Loucy (cell line): ENCODE data around the gene SLC16A7.

Experiments used
- EZH2phosphoT487 ChIP-seq: fragments of 200-600 bp; IDR thresholded peaks from 2 replicates; pipeline ENCODE4 v1.6.1; 2018; ENCODE audit warnings: antibody characterized with exemption, mild to moderate bottlenecking, moderate library complexity, borderline replicate concordance
- TF ChIP-seq, protein P1 (sequence below): fragments of 200-600 bp; sonication (generic); conservative IDR thresholded peaks from 2 replicates; pipeline ENCODE4 v1.5.1; 2014; ENCODE audit warnings: mild to moderate bottlenecking, antibody characterized with exemption, low read length

DNA sequence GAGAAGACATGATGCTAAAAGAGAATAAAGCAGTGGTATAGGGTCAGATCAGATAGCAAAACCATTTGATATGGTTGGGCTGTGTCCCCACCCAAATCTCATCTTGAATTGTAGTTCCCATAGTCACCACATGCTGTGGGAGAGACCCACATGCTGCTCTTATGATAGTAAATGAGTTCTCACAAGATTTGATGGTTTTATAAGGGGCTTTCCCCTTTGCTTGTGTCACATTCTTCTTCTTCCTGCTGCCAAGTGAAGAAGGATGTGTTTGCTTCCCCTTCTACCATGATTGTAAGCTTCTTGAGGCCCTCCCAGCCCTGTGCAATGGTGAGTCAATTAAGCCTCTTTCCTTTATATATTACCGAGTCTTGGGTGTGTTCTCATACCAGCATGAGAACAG, 49.4 kb downstream of the SLC16A7 start:
- TF ChIP-seq, protein P1, sequence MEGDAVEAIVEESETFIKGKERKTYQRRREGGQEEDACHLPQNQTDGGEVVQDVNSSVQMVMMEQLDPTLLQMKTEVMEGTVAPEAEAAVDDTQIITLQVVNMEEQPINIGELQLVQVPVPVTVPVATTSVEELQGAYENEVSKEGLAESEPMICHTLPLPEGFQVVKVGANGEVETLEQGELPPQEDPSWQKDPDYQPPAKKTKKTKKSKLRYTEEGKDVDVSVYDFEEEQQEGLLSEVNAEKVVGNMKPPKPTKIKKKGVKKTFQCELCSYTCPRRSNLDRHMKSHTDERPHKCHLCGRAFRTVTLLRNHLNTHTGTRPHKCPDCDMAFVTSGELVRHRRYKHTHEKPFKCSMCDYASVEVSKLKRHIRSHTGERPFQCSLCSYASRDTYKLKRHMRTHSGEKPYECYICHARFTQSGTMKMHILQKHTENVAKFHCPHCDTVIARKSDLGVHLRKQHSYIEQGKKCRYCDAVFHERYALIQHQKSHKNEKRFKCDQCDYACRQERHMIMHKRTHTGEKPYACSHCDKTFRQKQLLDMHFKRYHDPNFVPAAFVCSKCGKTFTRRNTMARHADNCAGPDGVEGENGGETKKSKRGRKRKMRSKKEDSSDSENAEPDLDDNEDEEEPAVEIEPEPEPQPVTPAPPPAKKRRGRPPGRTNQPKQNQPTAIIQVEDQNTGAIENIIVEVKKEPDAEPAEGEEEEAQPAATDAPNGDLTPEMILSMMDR = no peak
- no peak for TF ChIP-seq EZH2phosphoT487
